Trophoblast cell (in vitro differentiated cells and primary cell): ENCODE results near the gene FAM83D.

ENCODE experiments used
- DNase-seq, 2 donors: peaks; one replicate each; pipeline ENCODE4 v3.0.0-alpha.2; 2016
- H2AFZ ChIP-seq: 2 replicates; pipeline ENCODE4 v1.6.1; 2013; ENCODE audit warnings: low read length, moderate library complexity, mild to moderate bottlenecking; ENCODE audit not compliant: insufficient read depth, poor library complexity
- H2AK5ac ChIP-seq: 2 replicates; pipeline ENCODE4 v1.6.1; 2013; ENCODE audit warnings: mild to moderate bottlenecking, low read length
- H2BK120ac ChIP-seq: 2 replicates; pipeline ENCODE4 v1.6.1; 2013; ENCODE audit warnings: low read length, mild to moderate bottlenecking, moderate library complexity; ENCODE audit not compliant: insufficient read depth, poor library complexity
- H2BK12ac ChIP-seq: 2 replicates; pipeline ENCODE4 v1.6.1; 2013; ENCODE audit warnings: mild to moderate bottlenecking, low read length, moderate library complexity
- H2BK5ac ChIP-seq: 2 replicates; pipeline ENCODE4 v1.6.1; 2013; ENCODE audit warnings: low read length, low read depth, moderate library complexity, mild to moderate bottlenecking; ENCODE audit not compliant: poor library complexity
- H3K14ac ChIP-seq: 2 replicates; pipeline ENCODE4 v1.6.1; 2013; ENCODE audit warnings: mild to moderate bottlenecking, low read length
- H3K18ac ChIP-seq: 2 replicates; pipeline ENCODE4 v1.6.1; 2013; ENCODE audit warnings: mild to moderate bottlenecking, low read length
- H3K23ac ChIP-seq: 2 replicates; pipeline ENCODE4 v1.6.1; 2013; ENCODE audit warnings: low read length
- H3K27ac ChIP-seq: 2 replicates; pipeline ENCODE4 v1.5.1; 2013; ENCODE audit warnings: low read depth, mild to moderate bottlenecking, inconsistent platforms, low read length, moderate library complexity
- H3K27me3 ChIP-seq: 2 replicates; pipeline ENCODE4 v1.6.1; 2013; ENCODE audit warnings: inconsistent platforms, mild to moderate bottlenecking, low read length, moderate library complexity; ENCODE audit not compliant: insufficient read depth
- H3K36me3 ChIP-seq, 2 experiments: 1 replicate in 1 of 2; 2 replicates in 1 of 2; pipeline ENCODE4 v1.6.1; 2013; ENCODE audit warnings: low read length in 2 of 2, mild to moderate bottlenecking in 2 of 2, moderate library complexity in 1 of 2; ENCODE audit not compliant: insufficient read depth in 2 of 2, control insufficient read depth in 1 of 2
- H3K4ac ChIP-seq: 2 replicates; pipeline ENCODE4 v1.6.1; 2013; ENCODE audit warnings: low read depth, mild to moderate bottlenecking, low read length, moderate library complexity
- H3K4me1 ChIP-seq, 2 experiments: 1 replicate in 1 of 2; 2 replicates in 1 of 2; pipeline ENCODE4 v1.6.1; 2013; ENCODE audit warnings: low read length in 2 of 2, mild to moderate bottlenecking in 2 of 2, moderate library complexity in 1 of 2; ENCODE audit not compliant: insufficient read depth in 2 of 2, control insufficient read depth in 1 of 2
- H3K4me2 ChIP-seq: 2 replicates; pipeline ENCODE4 v1.6.1; 2013; ENCODE audit warnings: inconsistent platforms, mild to moderate bottlenecking, low read length, moderate library complexity
- H3K4me3 ChIP-seq: 2 replicates; pipeline ENCODE4 v1.5.1; 2013; ENCODE audit warnings: mild to moderate bottlenecking, low read depth, low read length, inconsistent platforms
- H3K79me1 ChIP-seq: one replicate; pipeline ENCODE4 v1.6.1; 2013; ENCODE audit warnings: low read length
- H3K79me2 ChIP-seq: 2 replicates; pipeline ENCODE4 v1.6.1; 2013; ENCODE audit warnings: low read length, mild to moderate bottlenecking; ENCODE audit not compliant: control insufficient read depth, insufficient read depth, poor library complexity
- H3K9ac ChIP-seq: 2 replicates; pipeline ENCODE4 v1.6.1; 2013; ENCODE audit warnings: mild to moderate bottlenecking, low read length
- H3K9me3 ChIP-seq: 2 replicates; pipeline ENCODE4 v1.6.1; 2013; ENCODE audit warnings: low read depth, mild to moderate bottlenecking, control low read depth, inconsistent platforms, low read length; ENCODE audit not compliant: insufficient read depth
- H4K12ac ChIP-seq: 2 replicates; pipeline ENCODE4 v1.6.1; 2013; ENCODE audit warnings: low read depth, mild to moderate bottlenecking, low read length, moderate library complexity
- H4K8ac ChIP-seq: 2 replicates; pipeline ENCODE4 v1.6.1; 2013; ENCODE audit warnings: low read depth, mild to moderate bottlenecking, low read length, moderate library complexity
- H4K91ac ChIP-seq: one replicate; pipeline ENCODE4 v1.6.1; 2013; ENCODE audit warnings: low read depth, mild to moderate bottlenecking, low read length, moderate library complexity
- WGBS: extraction: QIAGEN DNeasy Blood & Tissue Kit; methylation state at CpG from one replicate; pipeline ENCODE4 v1.1.7; 2013; ENCODE audit warnings: missing lambda C conversion rate; ENCODE audit not compliant: insufficient read length, insufficient coverage; ENCODE audit errors: extremely low coverage; 5-methylcytosine and 5-hydroxymethylcytosine counted together

FAM83D gene

GRCh38 chr20:38907918-38908677 lies 18.1 kb upstream of the FAM83D start:
- H3K4ac ChIP-seq, result no peak overlapping the region
- no CpG with 5 or more reads among the region's 13 CpGs for WGBS
- no peaks in the 10 kb centered on the region for H3K4me1 ChIP-seq
- H3K23ac ChIP-seq, result no peak overlapping the region
- no peak overlapping the region for H4K12ac ChIP-seq
- H3K27me3 ChIP-seq, result no peaks in the 10 kb centered on the region
- H3K27ac ChIP-seq, result no peak overlapping the region
- H3K14ac ChIP-seq, result no peak overlapping the region
- H3K79me2 ChIP-seq, result no peaks in the 10 kb centered on the region
- H2BK5ac ChIP-seq, result no peak overlapping the region
- DNase-seq, result no peak
- H3K9ac ChIP-seq, result no peak overlapping the region
- no peaks in the 10 kb centered on the region for H3K79me1 ChIP-seq
- H4K8ac ChIP-seq, result no peak overlapping the region
- H2BK12ac ChIP-seq, result no peak overlapping the region
- no peak overlapping the region for H3K4me3 ChIP-seq
- no peaks in the 10 kb centered on the region for H3K36me3 ChIP-seq
- H2AK5ac ChIP-seq, result no peak overlapping the region
- H2AFZ ChIP-seq, result no peak overlapping the region
- no peak overlapping the region for H4K91ac ChIP-seq
- no peak overlapping the region for H3K18ac ChIP-seq
- H3K9me3 ChIP-seq, result peaks cover 9% of the 10 kb centered on the region
- no peak overlapping the region for H2BK120ac ChIP-seq
- H3K4me2 ChIP-seq, result no peak overlapping the region

- no peak overlapping the region for H3K14ac ChIP-seq
- H2AK5ac ChIP-seq, result no peak overlapping the region
- no peaks in the 10 kb centered on the region for H3K9me3 ChIP-seq
- no peaks in the 10 kb centered on the region for H3K79me1 ChIP-seq
- H4K8ac ChIP-seq, result no peak overlapping the region
- H2BK5ac ChIP-seq, result no peak overlapping the region
- H3K4ac ChIP-seq, result no peak overlapping the region
- no peak overlapping the region for H3K18ac ChIP-seq
- no peak overlapping the region for H3K4me2 ChIP-seq
- no peak overlapping the region for H2BK120ac ChIP-seq
- H4K91ac ChIP-seq, result no peak overlapping the region
- peaks cover 0 to 2% of the 10 kb centered on the region in 2 experiments for H3K4me1 ChIP-seq
- no peak overlapping the region for H2BK12ac ChIP-seq
- no peak overlapping the region for H3K27ac ChIP-seq
- no peak for DNase-seq
- no peak overlapping the region for H4K12ac ChIP-seq
- no peaks in the 10 kb centered on the region for H3K36me3 ChIP-seq
- no peaks in the 10 kb centered on the region for H3K79me2 ChIP-seq
- H3K9ac ChIP-seq, result no peak overlapping the region
- no peak overlapping the region for H3K4me3 ChIP-seq
- no peaks in the 10 kb centered on the region for H3K27me3 ChIP-seq
- H2AFZ ChIP-seq, result no peak overlapping the region
- no CpG with 5 or more reads among the region's 7 CpGs for WGBS
- no peak overlapping the region for H3K23ac ChIP-seq
Observed at GRCh38 chr20:38915355-38915754, 10.9 kb upstream of the FAM83D start.

DNA sequence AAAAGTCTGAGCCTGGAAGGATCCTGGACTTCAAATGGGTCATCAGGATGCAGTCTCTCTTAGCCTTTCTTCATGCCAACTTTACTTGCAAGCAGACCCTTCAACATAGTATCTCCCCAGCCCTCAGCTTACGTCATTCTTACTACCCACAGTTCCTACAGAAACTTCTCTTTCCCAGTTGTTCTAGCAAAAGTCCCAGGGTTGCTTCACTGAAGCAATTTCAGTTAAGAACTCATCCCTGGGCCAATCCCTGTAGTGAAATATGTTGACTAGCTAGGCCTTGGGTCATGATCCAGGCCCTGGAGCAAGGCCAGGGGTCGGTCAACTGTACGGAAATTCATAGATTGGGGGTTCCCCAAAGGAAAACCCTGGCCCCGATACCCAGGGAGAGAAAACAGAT lies 8.6 kb upstream of the FAM83D start:
- H3K27ac ChIP-seq, result no peak overlapping the region
- no peaks in the 10 kb centered on the region for H3K79me2 ChIP-seq
- no peak for DNase-seq
- no CpG with 5 or more reads among the region's 4 CpGs for WGBS
- H3K9me3 ChIP-seq, result no peaks in the 10 kb centered on the region
- H4K91ac ChIP-seq, result no peak overlapping the region
- H2BK5ac ChIP-seq, result no peak overlapping the region
- no peak overlapping the region for H2AFZ ChIP-seq
- H3K23ac ChIP-seq, result no peak overlapping the region
- no peak overlapping the region for H4K12ac ChIP-seq
- no peaks in the 10 kb centered on the region for H3K36me3 ChIP-seq
- no peaks in the 10 kb centered on the region for H3K79me1 ChIP-seq
- H3K4ac ChIP-seq, result no peak overlapping the region
- no peak overlapping the region for H3K4me3 ChIP-seq
- no peak overlapping the region for H2BK120ac ChIP-seq
- no peak overlapping the region for H3K4me2 ChIP-seq
- no peak overlapping the region for H3K14ac ChIP-seq
- no peak overlapping the region for H3K9ac ChIP-seq
- H4K8ac ChIP-seq, result no peak overlapping the region
- H2BK12ac ChIP-seq, result no peak overlapping the region
- H3K18ac ChIP-seq, result no peak overlapping the region
- no peaks in the 10 kb centered on the region for H3K27me3 ChIP-seq
- H2AK5ac ChIP-seq, result no peak overlapping the region
- peaks cover 0 to 2% of the 10 kb centered on the region in 2 experiments for H3K4me1 ChIP-seq

DNA sequence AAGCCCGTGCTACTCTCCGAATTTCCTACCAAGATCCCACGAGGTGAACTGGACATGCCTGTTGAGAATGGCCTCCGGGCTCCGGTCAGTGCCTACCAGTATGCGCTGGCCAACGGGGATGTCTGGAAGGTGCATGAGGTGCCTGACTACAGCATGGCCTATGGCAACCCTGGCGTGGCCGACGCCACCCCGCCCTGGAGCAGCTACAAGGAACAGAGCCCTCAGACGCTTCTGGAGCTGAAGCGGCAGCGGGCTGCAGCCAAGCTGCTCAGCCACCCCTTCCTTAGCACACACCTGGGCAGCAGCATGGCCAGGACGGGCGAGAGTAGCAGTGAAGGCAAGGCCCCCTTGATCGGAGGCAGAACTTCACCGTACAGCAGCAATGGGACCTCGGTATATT lies 8.0 kb upstream of the FAM83D start:
- Histone ChIP-seq H2BK120ac (no peak overlapping the region), H2AFZ (no peak overlapping the region), H3K4me2 (no peak overlapping the region), H3K36me3 (no peaks in the 10 kb centered on the region), H3K9me3 (no peaks in the 10 kb centered on the region), H3K4ac (no peak overlapping the region), H2BK12ac (no peak overlapping the region), H3K18ac (no peak overlapping the region), H3K79me1 (no peaks in the 10 kb centered on the region), H3K9ac (no peak overlapping the region), H4K8ac (no peak overlapping the region), H3K27ac (no peak overlapping the region), H2BK5ac (no peak overlapping the region), H4K91ac (no peak overlapping the region), H4K12ac (no peak overlapping the region), H2AK5ac (no peak overlapping the region), H3K79me2 (no peaks in the 10 kb centered on the region), H3K4me3 (no peak overlapping the region), H3K14ac (no peak overlapping the region), H3K27me3 (no peaks in the 10 kb centered on the region), H3K23ac (no peak overlapping the region), H3K4me1 (peaks cover 0 to 2% of the 10 kb centered on the region in 2 experiments)
- no peak for DNase-seq
- WGBS, result no CpG with 5 or more reads among the region's 19 CpGs
